K562 (cell line): Measurements from ENCODE around the gene SNX17. TPM values are rescaled to one million over a fixed set of nuclear protein-coding genes. Genes with fewer than 3 reads are reported as not detected.

ENCODE experiments used
- CEBPZ ChIP-seq: fragments of 150-350 bp; IDR thresholded peaks from 2 replicates; pipeline ENCODE4 v1.6.1; 2014; ENCODE audit warnings: low read depth, mild to moderate bottlenecking, low read length, borderline replicate concordance
- ELK3 ChIP-seq: fragments of 450-650 bp; formaldehyde crosslinking; IDR thresholded peaks from 2 replicates; pipeline ENCODE4 v1.4.0; 2020; ENCODE audit warnings: mild to moderate bottlenecking
- HINFP ChIP-seq: fragments of 450-650 bp; conservative IDR thresholded peaks from 2 replicates; pipeline ENCODE4 v1.6.1; 2016; ENCODE audit warnings: missing genetic modification characterization, low read depth, mild to moderate bottlenecking, control low read depth, missing compliant biosample characterization
- PYGO2 ChIP-seq: fragments of 450-650 bp; IDR thresholded peaks from 2 replicates; pipeline ENCODE4 v1.6.1; 2016; ENCODE audit warnings: mild to moderate bottlenecking, missing genetic modification characterization, moderate library complexity, missing compliant biosample characterization
- SNRNP70 ChIP-seq: fragments of 200-400 bp; formaldehyde crosslinking; optimal IDR thresholded peaks from 2 replicates; pipeline ENCODE3; 2017; ENCODE audit warnings: low read depth, low read length
- TRIM28 ChIP-seq: fragments of 450-650 bp; IDR thresholded peaks from 2 replicates; pipeline ENCODE4 v1.6.1; 2017
- USF2 ChIP-seq: sonication (generic); formaldehyde crosslinking; IDR thresholded peaks from 2 replicates; pipeline ENCODE4 v1.5.0; 2020; ENCODE audit warnings: missing genetic modification reagents
- ZBTB8A ChIP-seq: fragments of 450-650 bp; IDR thresholded peaks from 2 replicates; pipeline ENCODE4 v1.6.1; 2018; ENCODE audit warnings: mild to moderate bottlenecking, moderate library complexity; ENCODE audit not compliant: partially characterized antibody
- ZNF318 ChIP-seq, 2 experiments: fragments of 450-650 bp; IDR thresholded peaks; 2 replicates each; pipeline ENCODE4 v1.6.1; 2016; ENCODE audit warnings: mild to moderate bottlenecking in 2 of 2, borderline replicate concordance in 1 of 2, low read depth in 1 of 2, moderate library complexity in 1 of 2
- ZNF384 ChIP-seq: IDR thresholded peaks from 2 replicates; pipeline ENCODE4 v1.6.1; 2012; ENCODE audit warnings: low read depth, low read length, improper control_type of control experiment
- polyA plus RNA-seq, 8 experiments: library from polyadenylated mRNA; depleted of rRNA in 4 of 8; stranded (reverse) in 5 of 8; unstranded in 3 of 8; fragments of >200 nt; fragmentation: Nextera tagmentation in 2 of 8; fragmentation: Illumina TruSeq in 1 of 8; extraction: Ambion mirVana in 2 of 8; extraction: Trizol in 1 of 8; gene quantifications; 2 replicates each; pipeline versions ENCODE4 v1.2.1 to v1.2.3, GENCODE V29; 2011 to 2014; ENCODE audit warnings: inconsistent platforms in 1 of 8, missing spikeins in 1 of 8
- total RNA-seq, 7 experiments: library from RNA; depleted of rRNA in 6 of 7; stranded (reverse); fragments of >200 nt in 6 of 7; fragmentation: Illumina TruSeq in 2 of 7; extraction: Trizol in 2 of 7; gene quantifications; 2 replicates each; pipeline versions ENCODE4 v1.2.1 to v1.2.3, GENCODE V29; 2011 to 2021; ENCODE audit warnings: low replicate concordance in 1 of 7

The SNX17 gene
- total and polyA plus RNA-seq, 9 of the 15 experiments (the other 6 are each of a cell fraction or from before 2014, with no cell fraction given) = 3.0 to 75.7 (median 54.6) TPM

- TF ChIP-seq ZNF318 (IDR thresholded peaks at IDR 0.05; ENCODE audit: borderline replicate concordance in 1 of 2, low read depth in 1 of 2) = no peak
- TF ChIP-seq SNRNP70 = no peak
- no peak; the same call in 1 of the 2 replicates for TF ChIP-seq USF2 (CRISPR knock-in tag)
- no peak for TF ChIP-seq HINFP (tag)
- no peak for TF ChIP-seq CEBPZ
- peak; percentile 43 for TF ChIP-seq ZNF384
- no peak for TF ChIP-seq PYGO2 (tag)
- no peak for TF ChIP-seq TRIM28
- TF ChIP-seq ELK3 (CRISPR knock-in tag) = no peak
- peak; percentile 88 for TF ChIP-seq ZBTB8A
Measured at GRCh38 chr2:27370026-27370815, at the start of gene SNX17, which contains the start of gene EIF2B4 (continued).
